AG09319 (cell line): Measurements from ENCODE around the gene EFNA2.
A peak's percentile ranks its signal among the peaks of the same experiment; 100 is the strongest.
"Not testable (repeated sequence)": the region's sequence is repeated elsewhere in the genome, so short reads cannot be mapped to it uniquely, and the experiment has no call there.

Experiments
- DNase-seq: peaks from one replicate; pipeline ENCODE4 v3.0.0-alpha.2; 2010; ENCODE audit warnings: low read depth; ENCODE audit errors: extremely low read depth
- TF ChIP-seq, protein P1 (sequence below): IDR thresholded peaks from 2 replicates; pipeline ENCODE4 v1.5.1; 2011; ENCODE audit warnings: low read depth, mild to moderate bottlenecking, inconsistent platforms, low read length, moderate library complexity

The EFNA2 gene

DNA sequence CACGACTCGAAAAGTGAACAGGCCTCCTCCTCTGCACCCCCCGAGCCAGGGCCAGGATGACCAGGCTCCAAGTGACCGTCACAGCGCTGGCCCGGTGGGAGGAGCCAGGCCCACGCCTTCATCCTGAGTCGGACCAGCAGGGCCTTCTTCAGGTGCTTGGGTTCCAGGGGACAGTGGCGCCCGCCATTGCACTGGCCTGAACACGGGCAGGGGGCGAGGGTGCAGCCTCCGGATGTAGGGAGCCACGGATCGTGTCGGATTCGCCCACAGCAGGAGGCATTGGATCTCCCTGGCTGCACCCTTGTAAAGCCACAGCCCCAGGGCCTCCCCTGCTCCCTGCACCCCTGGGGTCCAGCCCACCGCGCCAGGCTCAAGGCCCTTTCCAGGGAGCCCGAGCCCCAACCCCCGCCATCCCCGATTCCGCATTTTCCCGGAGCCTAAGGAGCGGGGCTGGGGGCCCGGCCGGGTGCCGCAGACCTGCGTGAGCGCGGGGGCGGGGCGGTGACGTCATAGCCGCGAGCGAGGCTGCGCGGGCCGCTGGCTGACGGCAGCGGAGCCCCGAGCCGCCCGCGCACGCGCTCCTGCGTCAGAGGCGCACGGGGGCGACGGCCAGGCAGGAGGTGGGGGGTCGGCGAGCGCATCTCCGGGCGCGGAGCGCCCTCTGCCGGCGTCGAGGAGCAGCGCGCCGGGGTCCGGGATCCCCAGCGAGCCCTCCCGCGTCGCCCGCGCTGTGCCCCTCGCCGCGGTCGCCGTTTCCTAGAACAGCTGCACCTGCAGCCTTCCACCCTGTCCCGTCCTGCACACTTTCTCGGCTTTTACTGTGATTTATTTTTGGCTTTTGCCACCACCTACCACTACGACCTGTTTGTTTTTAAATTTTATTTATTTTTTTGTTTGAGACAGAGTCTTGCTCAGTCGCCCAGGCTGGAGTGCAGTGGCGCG lies 45.6 kb upstream of the EFNA2 start:
- TF ChIP-seq, protein P1, sequence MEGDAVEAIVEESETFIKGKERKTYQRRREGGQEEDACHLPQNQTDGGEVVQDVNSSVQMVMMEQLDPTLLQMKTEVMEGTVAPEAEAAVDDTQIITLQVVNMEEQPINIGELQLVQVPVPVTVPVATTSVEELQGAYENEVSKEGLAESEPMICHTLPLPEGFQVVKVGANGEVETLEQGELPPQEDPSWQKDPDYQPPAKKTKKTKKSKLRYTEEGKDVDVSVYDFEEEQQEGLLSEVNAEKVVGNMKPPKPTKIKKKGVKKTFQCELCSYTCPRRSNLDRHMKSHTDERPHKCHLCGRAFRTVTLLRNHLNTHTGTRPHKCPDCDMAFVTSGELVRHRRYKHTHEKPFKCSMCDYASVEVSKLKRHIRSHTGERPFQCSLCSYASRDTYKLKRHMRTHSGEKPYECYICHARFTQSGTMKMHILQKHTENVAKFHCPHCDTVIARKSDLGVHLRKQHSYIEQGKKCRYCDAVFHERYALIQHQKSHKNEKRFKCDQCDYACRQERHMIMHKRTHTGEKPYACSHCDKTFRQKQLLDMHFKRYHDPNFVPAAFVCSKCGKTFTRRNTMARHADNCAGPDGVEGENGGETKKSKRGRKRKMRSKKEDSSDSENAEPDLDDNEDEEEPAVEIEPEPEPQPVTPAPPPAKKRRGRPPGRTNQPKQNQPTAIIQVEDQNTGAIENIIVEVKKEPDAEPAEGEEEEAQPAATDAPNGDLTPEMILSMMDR: peak; percentile 50
- DNase-seq: peak; percentile 77

DNA sequence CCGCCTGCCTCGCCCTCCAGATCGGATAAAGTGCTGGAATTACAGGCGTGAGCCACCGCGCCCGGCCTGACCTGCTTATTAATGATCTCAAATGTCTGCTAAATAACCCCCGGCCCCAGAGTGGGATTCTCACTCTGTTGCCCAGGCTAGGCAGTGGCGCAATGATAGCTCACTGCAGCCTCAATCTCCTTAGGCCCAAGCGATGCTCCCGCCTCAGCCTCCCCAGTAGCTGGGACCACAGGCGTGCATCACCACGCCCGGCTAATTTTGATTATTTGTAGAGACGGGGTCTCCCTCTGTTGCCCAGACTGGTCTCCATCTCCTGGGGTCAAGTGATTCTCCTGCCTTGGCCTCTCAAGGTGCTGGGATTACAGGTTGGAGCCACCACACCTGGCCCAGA lies 44.7 kb upstream of the EFNA2 start:
- TF ChIP-seq, protein P1: no peak
- DNase-seq: no peak

DNA sequence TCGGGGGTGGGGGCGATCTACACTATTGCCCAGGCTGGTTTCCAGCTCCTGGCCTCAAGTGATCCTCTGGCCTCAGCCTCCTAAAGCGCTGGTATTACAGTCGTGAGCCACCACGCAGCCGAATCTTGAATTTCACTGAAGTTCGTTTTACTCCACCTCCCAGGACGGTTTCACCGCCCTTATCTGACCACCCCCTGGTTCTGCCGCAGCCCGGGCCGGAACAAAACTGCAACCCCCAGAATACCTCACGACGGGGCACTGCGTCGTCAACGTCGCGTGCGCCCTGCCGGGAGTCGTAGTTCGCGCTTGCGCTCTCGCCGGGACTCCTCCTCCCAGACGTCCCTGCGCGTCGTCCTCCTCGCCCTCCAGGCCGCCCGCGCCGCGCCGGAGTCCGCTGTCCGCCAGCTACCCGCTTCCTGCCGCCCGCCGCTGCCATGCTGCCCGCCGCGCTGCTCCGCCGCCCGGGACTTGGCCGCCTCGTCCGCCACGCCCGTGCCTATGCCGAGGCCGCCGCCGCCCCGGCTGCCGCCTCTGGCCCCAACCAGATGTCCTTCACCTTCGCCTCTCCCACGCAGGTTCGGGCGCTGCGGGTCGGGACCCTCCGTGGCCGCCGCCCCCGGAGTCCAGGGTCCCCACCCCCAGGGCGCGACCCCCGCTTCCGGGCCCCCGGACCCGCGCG lies 44.1 kb upstream of the EFNA2 start, which contains the start of gene ATP5F1D:
ATP5F1D (plus strand) TSS at position 335 of the 679 bp plus-strand sequence; CDS start at position 435, 100 bp downstream.
- TF ChIP-seq, protein P1: no peak
- peak; percentile 85 for DNase-seq

DNA sequence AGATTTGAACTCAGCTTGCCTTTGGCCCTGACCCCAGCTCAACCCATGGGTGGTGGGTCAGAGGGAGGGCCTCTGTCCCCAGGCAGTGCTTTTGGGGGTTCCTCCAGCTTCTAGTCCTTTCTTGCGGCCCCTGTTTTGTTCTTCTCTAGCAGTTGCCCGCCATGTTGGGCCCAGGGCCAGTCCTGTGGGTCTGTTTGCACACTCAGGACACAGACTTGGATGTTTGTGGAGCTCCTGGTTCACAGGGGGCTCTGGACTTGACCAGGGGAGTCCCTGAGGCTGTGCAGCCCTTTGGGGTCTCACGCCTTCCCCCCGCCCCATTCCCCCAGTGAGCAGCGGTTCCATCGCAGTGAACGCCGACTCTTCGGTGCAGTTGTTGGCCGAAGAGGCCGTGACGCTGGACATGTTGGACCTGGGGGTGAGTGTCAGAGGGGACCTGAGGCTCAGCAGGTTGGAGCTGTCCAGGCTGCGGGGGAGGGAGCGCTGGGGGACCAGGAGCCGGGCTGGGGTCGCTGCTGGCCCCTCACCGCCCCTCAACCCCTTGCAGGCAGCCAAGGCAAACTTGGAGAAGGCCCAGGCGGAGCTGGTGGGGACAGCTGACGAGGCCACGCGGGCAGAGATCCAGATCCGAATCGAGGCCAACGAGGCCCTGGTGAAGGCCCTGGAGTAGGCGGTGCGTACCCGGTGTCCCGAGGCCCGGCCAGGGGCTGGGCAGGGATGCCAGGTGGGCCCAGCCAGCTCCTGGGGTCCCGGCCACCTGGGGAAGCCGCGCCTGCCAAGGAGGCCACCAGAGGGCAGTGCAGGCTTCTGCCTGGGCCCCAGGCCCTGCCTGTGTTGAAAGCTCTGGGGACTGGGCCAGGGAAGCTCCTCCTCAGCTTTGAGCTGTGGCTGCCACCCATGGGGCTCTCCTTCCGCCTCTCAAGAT lies 41.6 kb upstream of the EFNA2 start:
- peak; percentile 65 for DNase-seq
- TF ChIP-seq, protein P1: peak; percentile 97

DNA sequence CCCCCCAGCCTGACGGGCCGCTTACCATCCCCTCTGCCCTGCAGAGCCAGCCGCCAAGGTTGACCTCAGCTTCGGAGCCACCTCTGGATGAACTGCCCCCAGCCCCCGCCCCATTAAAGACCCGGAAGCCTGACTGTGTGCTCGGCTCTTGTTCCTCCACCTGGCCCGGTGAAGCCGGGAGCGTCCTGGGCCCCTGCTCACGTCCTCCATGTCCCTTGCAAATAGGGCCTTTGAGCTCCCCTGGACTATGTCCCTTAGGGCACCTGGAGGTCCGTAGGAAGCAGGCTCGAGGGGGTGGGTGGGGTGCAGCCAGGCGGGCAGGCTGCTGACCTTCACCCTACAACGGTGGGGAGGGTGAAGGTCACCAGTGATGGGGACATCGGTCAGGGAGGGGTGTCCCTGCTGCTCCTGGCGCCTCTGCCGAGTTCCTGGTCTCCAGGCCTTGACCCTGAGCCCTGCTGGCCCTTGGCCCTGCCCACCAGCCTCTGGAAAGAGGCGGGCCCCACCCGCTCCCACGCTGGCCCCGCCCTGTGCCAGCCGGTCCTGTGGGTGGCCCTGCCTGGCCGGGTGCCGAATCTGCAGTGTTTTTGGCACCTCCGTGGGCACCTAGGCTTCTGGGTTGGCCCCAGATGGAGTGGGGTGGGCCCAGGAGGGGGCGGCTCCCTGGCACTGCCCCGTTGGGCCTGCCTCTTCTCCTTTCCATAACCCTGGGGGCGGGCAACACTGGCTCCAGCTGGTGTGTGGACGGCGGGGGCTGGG lies 40.8 kb upstream of the EFNA2 start:
- TF ChIP-seq, protein P1: no peak
- DNase-seq: no peak

DNA sequence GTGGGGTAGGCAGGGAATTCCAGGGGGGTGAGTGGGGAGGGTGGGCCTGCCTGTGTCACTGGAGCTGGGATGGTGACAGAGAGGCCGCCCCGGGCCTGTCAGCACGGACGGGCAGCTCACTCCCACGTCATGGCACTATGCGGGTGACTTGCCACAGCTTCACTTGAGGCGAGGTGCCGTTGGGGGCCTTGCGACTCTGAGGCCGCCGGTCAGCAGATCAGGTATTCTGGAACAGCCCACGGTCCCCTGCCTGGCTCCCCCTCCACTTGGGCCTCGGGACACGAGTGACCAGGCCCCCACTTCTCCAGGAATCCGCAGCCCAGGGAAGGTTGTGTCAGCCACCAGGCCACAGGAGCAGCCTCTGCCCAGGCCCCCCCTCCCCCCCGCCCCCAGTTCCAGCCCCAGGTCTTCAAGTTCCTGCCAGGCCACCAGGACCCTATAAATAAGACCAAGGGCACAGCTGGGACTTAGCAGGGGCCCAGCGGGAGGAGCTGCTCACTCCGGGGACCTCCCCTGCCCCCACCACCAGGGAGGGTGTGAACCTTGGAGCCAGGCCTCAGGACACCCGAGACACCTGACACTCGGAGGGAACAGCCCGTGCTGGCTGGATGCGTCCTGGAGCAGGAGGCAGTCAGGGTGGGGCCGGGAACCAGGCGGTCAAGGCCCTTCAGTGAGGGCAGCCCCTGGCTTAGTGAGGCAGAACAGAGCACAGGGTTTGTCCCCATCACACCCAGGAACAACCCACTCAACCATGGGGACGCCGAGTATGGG lies 40.0 kb upstream of the EFNA2 start:
- TF ChIP-seq, protein P1: no peak
- no peak for DNase-seq

DNA sequence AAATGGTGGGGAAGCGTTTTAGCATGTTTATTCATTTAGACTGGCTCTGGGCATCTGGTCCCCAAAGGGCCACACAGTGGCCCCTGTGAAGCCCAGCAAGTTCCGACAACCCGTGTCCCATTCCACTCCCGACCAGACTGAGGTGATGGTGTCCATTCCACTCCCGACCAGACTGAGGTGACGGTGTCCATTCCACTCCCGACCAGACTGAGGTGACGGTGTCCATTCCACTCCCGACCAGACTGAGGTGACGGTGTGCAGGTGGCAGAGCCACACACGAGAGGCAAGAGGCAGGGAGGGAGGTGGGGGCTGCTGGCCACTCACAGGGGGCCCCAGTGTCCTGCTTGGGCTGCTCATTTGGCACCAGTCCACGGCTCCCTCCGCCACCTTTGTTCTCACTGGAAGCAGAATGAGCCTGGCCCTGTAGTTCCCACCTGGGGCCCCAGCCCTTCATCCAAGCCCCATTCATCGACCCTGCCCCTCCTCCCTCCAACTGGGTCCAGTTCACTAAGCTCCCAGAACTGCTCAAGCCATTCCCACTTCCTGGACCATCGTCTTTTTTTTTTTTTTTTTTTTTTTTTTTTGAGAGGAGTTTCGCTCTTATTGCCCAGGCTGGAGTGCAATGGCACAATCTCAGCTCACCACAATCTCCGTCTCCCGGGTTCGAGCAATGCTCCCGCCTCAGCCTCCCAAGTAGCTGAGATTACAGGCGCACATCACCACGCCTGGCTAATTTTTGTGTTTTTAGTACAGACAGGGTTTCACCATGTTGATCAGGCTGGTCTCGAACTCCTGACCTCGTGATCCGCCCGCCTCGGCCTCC lies 39.2 kb upstream of the EFNA2 start:
- DNase-seq: not testable (repeated sequence)
